ENCODE data around the gene PARP12. TPM values are rescaled to one million over a fixed set of nuclear protein-coding genes. Genes with fewer than 3 reads are reported as not detected.

Gene PARP12
- polyA plus RNA-seq, 3 donors = 11.3 to 24.3 (median 17.7) TPM

DNA sequence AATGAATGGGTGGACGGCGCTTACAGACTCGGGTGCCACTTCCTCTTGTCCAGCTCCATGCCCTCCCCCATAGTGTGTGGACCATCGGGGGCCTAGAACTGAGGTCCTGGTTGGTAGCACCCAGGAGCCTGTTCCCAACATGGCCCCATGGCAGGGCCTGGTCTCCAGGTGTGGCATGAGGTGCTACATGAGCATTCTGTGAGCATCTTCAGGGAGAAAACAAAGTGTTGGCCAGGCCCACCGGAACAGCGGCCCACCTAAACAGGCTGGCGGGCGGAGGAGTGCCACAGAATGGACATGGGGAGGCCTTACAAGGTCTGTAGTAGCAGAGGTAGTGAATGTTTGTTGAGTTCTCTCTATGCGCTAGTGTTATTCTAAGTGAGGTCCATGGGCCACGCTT is 76.9 kb downstream of the PARP12 start:
- no peak overlapping the region for H3K27ac ChIP-seq (ENCODE audit: low read depth, low read length)
- 94 to 96% (median 94%) methylated on average over 10 of the region's 10 CpGs for WGBS, 3 donors

DNA sequence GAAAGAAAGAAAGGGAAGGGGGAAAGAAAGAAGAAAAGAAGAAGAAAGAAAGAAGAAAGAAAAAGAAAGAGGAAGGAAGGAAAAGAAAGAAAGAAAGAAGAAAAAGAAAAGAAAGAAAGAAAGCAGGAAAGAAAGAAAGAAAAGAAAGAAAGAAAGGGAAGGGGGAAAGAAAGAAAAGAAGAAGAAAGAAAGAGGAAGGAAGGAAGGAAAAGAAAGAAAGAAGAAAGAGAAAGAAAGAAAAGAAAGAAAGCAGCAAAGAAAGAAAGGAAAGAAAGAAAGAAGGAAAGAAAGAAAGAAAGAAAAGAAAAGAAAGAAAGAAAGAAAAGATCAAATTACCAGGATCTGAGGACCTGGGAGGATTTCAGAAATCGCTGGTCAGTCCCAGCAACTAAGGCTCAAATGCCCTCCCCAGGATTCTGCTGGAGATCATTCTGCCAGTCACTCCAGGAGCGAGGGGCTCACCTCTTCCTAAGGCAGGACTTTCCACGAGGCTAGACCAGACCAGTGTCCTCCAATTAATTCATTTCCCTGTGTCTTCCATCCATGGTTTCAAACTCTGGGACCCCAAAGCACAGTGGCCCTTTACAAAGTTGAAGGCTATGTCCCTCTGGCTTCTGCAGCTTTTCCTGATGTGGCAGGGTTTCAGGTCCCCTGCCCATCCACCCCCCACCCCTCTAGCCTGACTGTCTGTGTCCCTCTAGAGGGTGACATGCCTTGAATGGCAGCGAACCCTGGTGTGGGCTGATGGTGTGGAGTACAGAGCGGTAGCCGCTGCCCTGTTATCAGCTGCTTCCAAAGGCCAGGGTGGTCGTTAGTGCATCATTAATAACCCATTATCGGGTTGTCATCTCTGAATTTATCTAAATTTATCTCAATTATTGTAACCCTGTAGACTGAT is 77.9 kb downstream of the PARP12 start:
- WGBS, 3 donors = 69 to 88% (median 83%) methylated on average over 8 of the region's 8 CpGs
- H3K27ac ChIP-seq (ENCODE audit: low read depth, low read length) = no peak overlapping the region

- 76 to 82% (median 79%) methylated on average over 9 of the region's 9 CpGs for WGBS, 3 donors
- no peak overlapping the region for H3K27ac ChIP-seq (ENCODE audit: low read depth, low read length)
Measured at GRCh38 chr7:139982927-139983920, 79.5 kb downstream of the PARP12 start.

DNA sequence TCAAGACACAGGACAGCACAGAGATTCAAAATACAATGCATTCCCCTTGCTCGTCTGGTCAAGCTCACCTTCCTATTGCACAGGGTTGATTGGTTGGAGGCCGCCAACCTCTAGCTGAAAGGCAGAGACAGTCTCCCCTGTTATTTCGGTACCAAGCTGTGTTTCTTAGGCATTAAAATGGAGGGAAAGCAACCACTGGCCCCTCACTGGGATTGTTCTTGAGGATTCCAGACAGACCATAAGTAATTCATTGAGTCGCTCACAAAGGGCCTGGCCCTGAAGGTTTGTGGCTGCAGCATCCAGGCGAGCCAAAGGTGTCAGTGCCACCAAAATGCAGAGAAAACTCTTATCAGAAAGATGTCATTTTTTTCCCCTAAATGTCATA is 81.2 kb downstream of the PARP12 start:
- no peak overlapping the region for H3K27ac ChIP-seq (ENCODE audit: low read depth, low read length)
- 89 to 97% (median 92%) methylated on average over 5 of the region's 5 CpGs for WGBS, 3 donors

DNA sequence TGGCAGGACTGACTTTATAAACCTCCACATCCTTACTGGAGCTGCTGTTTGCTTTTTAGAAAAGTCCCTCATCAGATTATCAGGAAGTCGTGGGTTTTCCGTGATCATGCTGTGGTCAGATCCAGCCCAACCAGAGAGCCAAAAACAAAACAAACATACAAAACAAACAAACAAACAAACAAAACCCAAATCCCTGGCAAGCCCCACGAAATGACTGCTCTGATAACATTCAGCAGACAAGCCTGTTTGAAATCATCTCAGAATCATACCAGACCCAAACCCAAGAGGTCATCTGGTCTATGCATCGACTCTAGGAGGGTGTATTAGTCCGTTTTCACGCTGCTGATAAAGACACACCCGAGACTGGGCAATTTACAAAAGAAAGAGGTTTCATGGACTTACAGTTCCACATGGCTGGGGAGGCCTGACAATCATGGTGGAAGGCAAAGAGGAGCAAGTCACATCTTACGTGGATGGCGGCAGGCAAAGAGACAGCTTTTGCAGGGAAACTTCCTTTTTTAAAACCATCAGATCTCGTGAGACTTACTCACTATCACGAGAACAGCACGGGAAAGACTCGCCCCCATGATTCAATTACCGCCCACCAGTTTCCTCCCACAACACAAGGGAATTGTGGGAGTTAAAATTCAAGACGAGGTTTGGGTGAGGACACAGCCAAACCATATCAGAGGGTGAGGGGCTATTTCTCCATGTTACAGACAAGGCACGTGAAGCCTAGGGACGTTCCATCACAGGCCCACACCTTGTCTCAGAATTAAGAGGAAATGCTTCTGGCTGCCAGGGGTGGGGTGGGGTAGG is 85.7 kb downstream of the PARP12 start:
- 83 to 85% (median 84%) methylated on average over 17 of the region's 17 CpGs for WGBS, 3 donors
- H3K27ac ChIP-seq (ENCODE audit: low read depth, low read length) = no peak overlapping the region

GRCh38 chr7:139976055-139976837 is 86.5 kb downstream of the PARP12 start:
- WGBS, 3 donors = 87 to 90% (median 90%) methylated on average over 11 of the region's 11 CpGs
- no peak overlapping the region for H3K27ac ChIP-seq (ENCODE audit: low read depth, low read length)

DNA sequence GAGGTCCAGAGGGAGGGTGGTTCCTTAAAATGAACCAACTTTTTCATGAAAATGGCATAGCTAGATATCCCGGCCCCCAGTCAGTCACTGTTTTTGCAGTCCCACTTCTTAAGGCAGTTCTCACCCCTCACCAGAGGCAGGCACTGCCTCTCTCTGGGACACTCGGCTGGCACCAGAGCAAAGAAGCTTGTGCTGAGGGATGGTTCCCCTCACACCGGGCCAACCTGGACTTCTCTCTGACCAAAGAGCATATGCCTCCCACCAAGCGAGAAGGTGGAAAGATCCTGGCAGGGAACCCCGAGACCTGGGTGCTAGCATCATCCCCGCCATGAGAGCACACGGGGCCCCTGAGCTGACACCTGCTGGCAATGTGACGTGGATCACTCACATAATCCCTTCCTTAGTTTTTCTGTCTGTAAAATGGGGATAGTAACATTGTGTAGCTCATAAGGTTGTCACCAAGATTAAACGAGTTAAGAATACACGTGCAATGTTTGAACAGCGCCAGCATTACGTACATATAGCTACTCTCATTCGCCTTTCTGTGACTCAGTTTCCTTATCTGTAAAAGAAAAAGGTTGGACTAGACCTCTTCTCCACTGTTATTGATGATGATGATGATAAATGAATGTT is 88.5 kb downstream of the PARP12 start:
- WGBS, 3 donors = 90 to 96% (median 92%) methylated on average over 13 of the region's 13 CpGs
- no peak overlapping the region for H3K27ac ChIP-seq (ENCODE audit: low read depth, low read length)

Other genes starting within 250 kb of the PARP12 start
- gene TBXAS1, start 233.7 kb downstream of the PARP12 start, polyA plus RNA-seq = 10 to 100 TPM in 1 of 3 donors, 1 to 10 TPM in 2; 3.4 to 15.7 (median 9.8) TPM
- 1 to 10 TPM; 2.9 to 6.3 (median 6.0) TPM for gene KDM7A, start 114.0 kb upstream of the PARP12 start, polyA plus RNA-seq

Measured in adipose tissue (tissue), 3 donors.